ENCODE measurements around the gene HTT. TPM values are rescaled to one million over a fixed set of nuclear protein-coding genes. Genes with fewer than 3 reads are reported as not detected.

HTT gene
- total RNA-seq, 1 donor from 2014 or later: 65.2 TPM

GRCh38 chr4:3062471-3062870 is 12.0 kb upstream of the HTT start:
- Histone ChIP-seq H3K9ac (ENCODE audit: low read length) (no peak overlapping the region), H3K27ac (ENCODE audit: low read depth, low read length) (no peak overlapping the region), H3K27me3 (ENCODE audit: insufficient read depth, low read length) (no peaks in the 10 kb centered on the region), H4K20me1 (ENCODE audit: insufficient read depth, low read length) (no peaks in the 10 kb centered on the region), H3K79me2 (ENCODE audit: insufficient read depth, low read length) (no peaks in the 10 kb centered on the region), H3K4me1 (ENCODE audit: insufficient read depth, low read length) (no peaks in the 10 kb centered on the region), H3K4me2 (ENCODE audit: low read length) (no peak overlapping the region), H3K4me3 (ENCODE audit: insufficient read depth, low read depth, low read length) (no peak overlapping the region), H3K36me3 (ENCODE audit: insufficient read depth, low read length) (no peaks in the 10 kb centered on the region), H3K9me3 (ENCODE audit: insufficient read depth, low read depth, low read length) (no peaks in the 10 kb centered on the region), H2AFZ (ENCODE audit: low read depth, low read length) (no peak overlapping the region)
- no peak overlapping the region for H3K27ac Mint-ChIP-seq (ENCODE audit: unreplicated experiment)
- H3K4me1 Mint-ChIP-seq (ENCODE audit: low read depth, unreplicated experiment): peaks cover 10% of the 10 kb centered on the region
- FAIRE-seq: no peak
- TF ChIP-seq EZH2 (IDR thresholded peaks at IDR 0.05; ENCODE audit: insufficient read depth, low read length) (no peak), CTCF (IDR thresholded peaks at IDR 0.05; ENCODE audit: insufficient read depth, low read depth, low read length) (no peak)
- H3K4me3 Mint-ChIP-seq (ENCODE audit: unreplicated experiment): peak overlapping the region; percentile 7
- H3K27me3 Mint-ChIP-seq (ENCODE audit: low read depth, unreplicated experiment): peaks cover 14% of the 10 kb centered on the region
- H3K9me3 Mint-ChIP-seq (ENCODE audit: unreplicated experiment): peaks cover 20% of the 10 kb centered on the region
- DNase-seq (ENCODE audit: low read depth): peak; percentile 82
- peaks cover 1% of the 10 kb centered on the region for H3K36me3 Mint-ChIP-seq (ENCODE audit: low read depth, unreplicated experiment)

- peaks cover 10% of the 10 kb centered on the region for H3K4me1 Mint-ChIP-seq (ENCODE audit: low read depth, unreplicated experiment)
- H3K9ac ChIP-seq (ENCODE audit: low read length): no peak overlapping the region
- H3K27me3 Mint-ChIP-seq (ENCODE audit: low read depth, unreplicated experiment): peaks cover 12% of the 10 kb centered on the region
- H3K36me3 Mint-ChIP-seq (ENCODE audit: low read depth, unreplicated experiment): peaks cover 1% of the 10 kb centered on the region
- no peak overlapping the region for H3K27ac Mint-ChIP-seq (ENCODE audit: unreplicated experiment)
- no peaks in the 10 kb centered on the region for H3K9me3 ChIP-seq (ENCODE audit: insufficient read depth, low read depth, low read length)
- peaks cover under 1% of the 10 kb centered on the region for H3K4me1 ChIP-seq (ENCODE audit: insufficient read depth, low read length)
- no peak overlapping the region for H3K4me3 Mint-ChIP-seq (ENCODE audit: unreplicated experiment)
- no peak overlapping the region for H3K4me3 ChIP-seq (ENCODE audit: insufficient read depth, low read depth, low read length)
- no peaks in the 10 kb centered on the region for H3K27me3 ChIP-seq (ENCODE audit: insufficient read depth, low read length)
- H3K36me3 ChIP-seq (ENCODE audit: insufficient read depth, low read length): no peaks in the 10 kb centered on the region
- no peak for TF ChIP-seq CTCF (IDR thresholded peaks at IDR 0.05; ENCODE audit: insufficient read depth, low read depth, low read length)
- no peak for TF ChIP-seq EZH2 (IDR thresholded peaks at IDR 0.05; ENCODE audit: insufficient read depth, low read length)
- no peak overlapping the region for H3K27ac ChIP-seq (ENCODE audit: low read depth, low read length)
- DNase-seq (ENCODE audit: low read depth) (no peak), FAIRE-seq (no peak)
- no peaks in the 10 kb centered on the region for H3K79me2 ChIP-seq (ENCODE audit: insufficient read depth, low read length)
- peaks cover 20% of the 10 kb centered on the region for H3K9me3 Mint-ChIP-seq (ENCODE audit: unreplicated experiment)
- H4K20me1 ChIP-seq (ENCODE audit: insufficient read depth, low read length): no peaks in the 10 kb centered on the region
- H2AFZ ChIP-seq (ENCODE audit: low read depth, low read length): no peak overlapping the region
- no peak overlapping the region for H3K4me2 ChIP-seq (ENCODE audit: low read length)
Observed at GRCh38 chr4:3065551-3065950, 8.9 kb upstream of the HTT start.

- Histone ChIP-seq H3K79me2 (ENCODE audit: insufficient read depth, low read length) (no peaks in the 10 kb centered on the region), H3K9me3 (ENCODE audit: insufficient read depth, low read depth, low read length) (no peaks in the 10 kb centered on the region), H3K27me3 (ENCODE audit: insufficient read depth, low read length) (no peaks in the 10 kb centered on the region), H3K27ac (ENCODE audit: low read depth, low read length) (no peak overlapping the region), H3K4me3 (ENCODE audit: insufficient read depth, low read depth, low read length) (no peak overlapping the region), H3K36me3 (ENCODE audit: insufficient read depth, low read length) (no peaks in the 10 kb centered on the region), H3K9ac (ENCODE audit: low read length) (no peak overlapping the region), H4K20me1 (ENCODE audit: insufficient read depth, low read length) (no peaks in the 10 kb centered on the region), H2AFZ (ENCODE audit: low read depth, low read length) (no peak overlapping the region), H3K4me2 (ENCODE audit: low read length) (no peak overlapping the region), H3K4me1 (ENCODE audit: insufficient read depth, low read length) (peaks cover 8% of the 10 kb centered on the region)
- H3K4me1 Mint-ChIP-seq (ENCODE audit: low read depth, unreplicated experiment): peaks cover 15% of the 10 kb centered on the region
- no peak overlapping the region for H3K27ac Mint-ChIP-seq (ENCODE audit: unreplicated experiment)
- H3K9me3 Mint-ChIP-seq (ENCODE audit: unreplicated experiment): peaks cover 20% of the 10 kb centered on the region
- FAIRE-seq: no peak
- H3K36me3 Mint-ChIP-seq (ENCODE audit: low read depth, unreplicated experiment): peaks cover 1% of the 10 kb centered on the region
- DNase-seq (ENCODE audit: low read depth): no peak
- H3K4me3 Mint-ChIP-seq (ENCODE audit: unreplicated experiment): no peak overlapping the region
- TF ChIP-seq CTCF (IDR thresholded peaks at IDR 0.05; ENCODE audit: insufficient read depth, low read depth, low read length): no peak
- TF ChIP-seq EZH2 (IDR thresholded peaks at IDR 0.05; ENCODE audit: insufficient read depth, low read length): no peak
- H3K27me3 Mint-ChIP-seq (ENCODE audit: low read depth, unreplicated experiment): peaks cover 12% of the 10 kb centered on the region
Observed at GRCh38 chr4:3066836-3067400, 7.6 kb upstream of the HTT start.

Measured in astrocyte (in vitro differentiated cells and primary cell).